ENCODE results near the gene PGBD4. TPM values are rescaled to one million over a fixed set of nuclear protein-coding genes. Genes with fewer than 3 reads are reported as not detected.
"Not testable (repeated sequence)": the region's sequence is repeated elsewhere in the genome, so short reads cannot be mapped to it uniquely, and the experiment has no call there.

PGBD4 gene
- total and polyA plus RNA-seq, 4 donors, result 2.3 to 4.0 (median 2.7) TPM

DNA sequence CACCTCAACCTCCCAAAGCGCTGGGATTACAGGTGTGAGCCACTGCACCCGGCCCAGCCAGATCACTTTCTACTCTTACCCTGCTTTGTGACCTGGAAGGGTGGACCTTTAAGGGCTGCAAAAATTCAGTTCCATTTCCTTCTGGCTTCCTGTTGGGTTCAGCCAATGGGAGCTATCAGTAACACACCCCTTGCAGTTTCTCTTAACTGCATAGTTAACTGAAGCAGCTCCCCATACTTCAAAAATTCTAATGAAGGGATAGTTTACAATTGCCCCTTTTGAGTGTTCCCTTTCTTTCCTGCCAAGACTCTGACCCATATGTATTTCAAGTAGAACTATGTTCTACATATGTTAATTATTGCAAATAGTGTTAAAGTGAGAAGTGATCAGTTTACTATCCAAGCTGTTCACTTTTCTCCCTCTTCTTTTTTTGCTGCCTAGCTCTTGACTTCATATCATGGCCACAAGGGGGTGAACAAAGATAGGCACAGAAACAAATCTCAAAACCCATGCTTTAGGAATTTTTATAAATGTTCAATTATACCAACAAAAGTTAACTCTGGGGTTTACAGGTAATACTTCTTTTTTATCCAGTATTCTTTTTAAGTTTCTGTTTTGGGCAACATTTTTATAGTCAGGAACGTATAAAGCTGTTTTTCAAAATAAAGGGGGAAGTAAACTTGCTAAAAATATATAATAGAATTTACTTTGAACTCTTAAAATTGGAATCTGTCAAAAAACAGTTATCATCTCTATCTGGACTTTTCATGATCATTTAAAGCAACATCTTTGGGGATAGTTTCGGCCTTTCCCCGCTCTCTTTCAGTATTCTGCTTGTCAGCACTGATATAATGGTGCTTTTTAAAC, 8.1 kb downstream of the PGBD4 start:
- no peaks in the 10 kb centered on the region for H3K4me1 ChIP-seq (ENCODE audit: control insufficient read depth, insufficient read depth, low read length)
- H3K36me3 ChIP-seq (ENCODE audit: control insufficient read depth, insufficient read depth, low read length), result no peaks in the 10 kb centered on the region
- H3K4me3 ChIP-seq (ENCODE audit: low read depth, low read length), result no peak overlapping the region
- WGBS (ENCODE audit: insufficient coverage), result 70% methylated on average over 2 of the region's 5 CpGs
- H3K27me3 ChIP-seq (ENCODE audit: control insufficient read depth, insufficient read depth, low read length), result no peaks in the 10 kb centered on the region
- no peak overlapping the region for H3K27ac ChIP-seq (ENCODE audit: low read depth, low read length)
- H3K9me3 ChIP-seq (ENCODE audit: control insufficient read depth, insufficient read depth, low read length), result no peaks in the 10 kb centered on the region
- peak in 5 of 6 donors; percentile 4 to 72 (median 28) for DNase-seq (ENCODE audit: low read depth in 4 of 6, low spot score in 6 of 6)

DNA sequence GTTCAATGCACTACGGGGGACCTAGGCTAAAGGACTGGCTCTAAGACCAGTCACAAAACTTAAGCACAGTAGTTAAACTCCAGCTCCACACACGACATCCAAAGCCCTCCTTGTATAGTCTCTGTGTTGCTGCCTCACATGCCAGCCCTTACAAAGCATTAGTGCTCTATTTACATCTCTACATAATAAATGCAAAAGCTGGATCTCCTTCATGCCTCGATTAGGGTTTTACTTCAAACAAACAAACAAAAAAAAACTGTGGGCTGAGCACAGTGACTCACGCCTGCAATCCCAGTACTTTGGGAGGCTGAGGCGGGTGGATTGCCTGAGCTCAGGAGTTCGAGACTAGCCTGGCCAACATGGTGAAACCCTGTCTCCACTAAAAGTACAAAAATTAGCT, 9.6 kb downstream of the PGBD4 start:
- no peaks in the 10 kb centered on the region for H3K9me3 ChIP-seq (ENCODE audit: control insufficient read depth, insufficient read depth, low read length)
- H3K27ac ChIP-seq (ENCODE audit: low read depth, low read length), result no peak overlapping the region
- H3K27me3 ChIP-seq (ENCODE audit: control insufficient read depth, insufficient read depth, low read length), result no peaks in the 10 kb centered on the region
- no peaks in the 10 kb centered on the region for H3K4me1 ChIP-seq (ENCODE audit: control insufficient read depth, insufficient read depth, low read length)
- H3K4me3 ChIP-seq (ENCODE audit: low read depth, low read length), result no peak overlapping the region
- no peaks in the 10 kb centered on the region for H3K36me3 ChIP-seq (ENCODE audit: control insufficient read depth, insufficient read depth, low read length)
- 76% methylated on average over 5 of the region's 6 CpGs for WGBS (ENCODE audit: insufficient coverage)
- DNase-seq (ENCODE audit: low read depth in 4 of 6, low spot score in 6 of 6), result no peak

- H3K27me3 ChIP-seq (ENCODE audit: control insufficient read depth, insufficient read depth, low read length), result no peaks in the 10 kb centered on the region
- no peak overlapping the region for H3K4me3 ChIP-seq (ENCODE audit: low read depth, low read length)
- no peak for DNase-seq (ENCODE audit: low read depth in 4 of 6, low spot score in 6 of 6)
- no peaks in the 10 kb centered on the region for H3K36me3 ChIP-seq (ENCODE audit: control insufficient read depth, insufficient read depth, low read length)
- no peak overlapping the region for H3K27ac ChIP-seq (ENCODE audit: low read depth, low read length)
- no peaks in the 10 kb centered on the region for H3K4me1 ChIP-seq (ENCODE audit: control insufficient read depth, insufficient read depth, low read length)
- WGBS (ENCODE audit: insufficient coverage), result no CpG with 5 or more reads among the region's 2 CpGs
- no peaks in the 10 kb centered on the region for H3K9me3 ChIP-seq (ENCODE audit: control insufficient read depth, insufficient read depth, low read length)
Measured at GRCh38 chr15:34114215-34114614, 12.3 kb downstream of the PGBD4 start.

DNA sequence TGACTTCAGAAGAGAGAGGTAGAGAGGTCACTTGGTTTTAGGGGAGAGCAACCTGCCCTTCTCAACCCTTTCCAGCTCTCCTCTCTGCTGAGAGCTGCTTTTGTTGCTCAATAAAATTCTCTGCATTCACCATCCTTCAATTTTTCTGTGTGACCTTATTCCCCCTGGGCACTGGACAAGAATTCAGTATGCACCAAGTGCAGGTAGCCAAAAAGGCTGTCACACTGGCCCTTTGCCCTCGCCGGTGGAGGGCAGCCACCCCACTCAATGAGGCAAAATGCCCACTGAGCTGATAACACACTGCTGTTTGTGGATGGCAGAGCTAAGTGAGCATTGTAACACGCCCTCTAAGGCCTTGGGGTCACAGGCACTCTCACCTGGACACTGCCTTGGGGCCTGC, 12.9 kb downstream of the PGBD4 start:
- DNase-seq (ENCODE audit: low read depth in 4 of 6, low spot score in 6 of 6), result no peak
- no peaks in the 10 kb centered on the region for H3K36me3 ChIP-seq (ENCODE audit: control insufficient read depth, insufficient read depth, low read length)
- H3K4me1 ChIP-seq (ENCODE audit: control insufficient read depth, insufficient read depth, low read length), result no peaks in the 10 kb centered on the region
- H3K27me3 ChIP-seq (ENCODE audit: control insufficient read depth, insufficient read depth, low read length), result no peaks in the 10 kb centered on the region
- WGBS (ENCODE audit: insufficient coverage), result 94% methylated on average over 3 of the region's 3 CpGs
- no peak overlapping the region for H3K4me3 ChIP-seq (ENCODE audit: low read depth, low read length)
- no peak overlapping the region for H3K27ac ChIP-seq (ENCODE audit: low read depth, low read length)
- H3K9me3 ChIP-seq (ENCODE audit: control insufficient read depth, insufficient read depth, low read length), result no peaks in the 10 kb centered on the region

DNA sequence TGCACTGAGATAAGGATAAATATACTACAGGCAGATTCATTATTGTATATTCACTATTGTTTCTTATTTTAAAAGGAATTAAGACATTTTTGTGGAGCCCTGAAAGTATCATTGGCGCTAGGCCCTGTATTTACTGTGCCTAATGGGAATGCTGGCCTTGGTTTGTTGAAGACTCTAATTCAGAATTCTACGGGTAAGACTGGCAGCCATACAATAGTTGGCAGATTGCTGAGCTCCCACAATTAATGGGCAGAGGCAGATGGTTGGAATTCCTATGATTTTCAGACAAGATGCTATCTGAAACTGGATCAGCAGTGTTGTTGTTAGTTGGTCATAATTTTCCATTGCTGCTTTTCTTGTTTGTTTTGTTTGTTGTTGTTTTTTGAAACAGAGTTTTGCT, 14.7 kb downstream of the PGBD4 start:
- no peak overlapping the region for H3K27ac ChIP-seq (ENCODE audit: low read depth, low read length)
- H3K4me1 ChIP-seq (ENCODE audit: control insufficient read depth, insufficient read depth, low read length), result no peaks in the 10 kb centered on the region
- no peaks in the 10 kb centered on the region for H3K27me3 ChIP-seq (ENCODE audit: control insufficient read depth, insufficient read depth, low read length)
- peak in 2 of 6 donors; percentile 25 to 76 for DNase-seq (ENCODE audit: low read depth in 4 of 6, low spot score in 6 of 6)
- no peaks in the 10 kb centered on the region for H3K9me3 ChIP-seq (ENCODE audit: control insufficient read depth, insufficient read depth, low read length)
- WGBS (ENCODE audit: insufficient coverage), result 58% methylated on average over 2 of the region's 2 CpGs
- no peak overlapping the region for H3K4me3 ChIP-seq (ENCODE audit: low read depth, low read length)
- H3K36me3 ChIP-seq (ENCODE audit: control insufficient read depth, insufficient read depth, low read length), result no peaks in the 10 kb centered on the region

GRCh38 chr15:34119291-34119690, 17.4 kb downstream of the PGBD4 start:
- no peak overlapping the region for H3K4me3 ChIP-seq (ENCODE audit: low read depth, low read length)
- DNase-seq (ENCODE audit: low read depth in 4 of 6, low spot score in 6 of 6), result no peak
- no peaks in the 10 kb centered on the region for H3K27me3 ChIP-seq (ENCODE audit: control insufficient read depth, insufficient read depth, low read length)
- H3K27ac ChIP-seq (ENCODE audit: low read depth, low read length), result no peak overlapping the region
- no peaks in the 10 kb centered on the region for H3K36me3 ChIP-seq (ENCODE audit: control insufficient read depth, insufficient read depth, low read length)
- 100% methylated on average over 1 of the region's 4 CpGs for WGBS (ENCODE audit: insufficient coverage)
- H3K4me1 ChIP-seq (ENCODE audit: control insufficient read depth, insufficient read depth, low read length), result no peaks in the 10 kb centered on the region
- no peaks in the 10 kb centered on the region for H3K9me3 ChIP-seq (ENCODE audit: control insufficient read depth, insufficient read depth, low read length)

DNA sequence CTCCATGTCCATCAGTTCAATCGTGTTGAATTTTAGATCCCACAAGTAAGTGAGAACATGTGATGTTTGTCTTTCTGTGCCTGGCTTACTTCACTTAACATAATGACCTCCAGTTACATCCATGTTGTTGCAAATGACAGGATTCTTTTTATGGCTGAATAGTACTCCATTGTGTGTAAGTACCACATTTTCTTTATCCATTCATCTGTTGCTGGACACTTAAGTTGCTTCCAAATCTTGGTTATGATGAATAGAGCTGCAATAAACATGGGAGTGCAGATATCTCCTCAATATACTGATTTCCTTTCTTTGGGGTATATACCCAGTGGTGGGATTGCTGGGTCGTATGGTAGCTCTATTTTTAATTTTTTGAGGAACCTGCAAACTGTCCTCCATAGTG, 18.5 kb downstream of the PGBD4 start:
- H3K4me1 ChIP-seq (ENCODE audit: control insufficient read depth, insufficient read depth, low read length); H3K27me3 ChIP-seq (ENCODE audit: control insufficient read depth, insufficient read depth, low read length); H3K4me3 ChIP-seq (ENCODE audit: low read depth, low read length); H3K27ac ChIP-seq (ENCODE audit: low read depth, low read length); H3K36me3 ChIP-seq (ENCODE audit: control insufficient read depth, insufficient read depth, low read length); DNase-seq (ENCODE audit: low read depth in 4 of 6, low spot score in 6 of 6); H3K9me3 ChIP-seq (ENCODE audit: control insufficient read depth, insufficient read depth, low read length): not testable (repeated sequence)
- no CpG with 5 or more reads among the region's 2 CpGs for whole genome bisulfite sequencing (ENCODE audit: insufficient coverage)

DNA sequence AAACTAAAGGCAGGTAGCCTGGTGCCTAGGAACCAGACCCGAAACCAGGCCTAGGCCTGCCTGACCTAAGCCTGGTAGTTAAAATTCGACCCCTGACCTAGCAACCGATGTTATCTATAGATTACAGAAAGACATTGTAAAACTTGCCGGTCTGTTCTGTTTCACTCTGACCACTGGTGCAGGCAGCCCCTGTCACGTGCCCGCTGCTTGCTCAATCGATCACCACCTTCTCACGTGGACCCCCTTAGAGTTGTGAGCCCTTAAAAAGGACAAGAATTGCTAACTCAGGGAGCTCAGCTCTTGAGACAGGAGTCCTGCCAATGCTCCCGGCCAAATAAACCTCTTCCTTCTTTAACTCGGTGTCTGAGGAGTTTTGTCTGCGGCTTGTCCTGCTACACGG, 19.9 kb downstream of the PGBD4 start:
- not testable (repeated sequence) for H3K4me3 ChIP-seq (ENCODE audit: low read depth, low read length); H3K9me3 ChIP-seq (ENCODE audit: control insufficient read depth, insufficient read depth, low read length); DNase-seq (ENCODE audit: low read depth in 4 of 6, low spot score in 6 of 6); H3K27ac ChIP-seq (ENCODE audit: low read depth, low read length); H3K27me3 ChIP-seq (ENCODE audit: control insufficient read depth, insufficient read depth, low read length); H3K4me1 ChIP-seq (ENCODE audit: control insufficient read depth, insufficient read depth, low read length); H3K36me3 ChIP-seq (ENCODE audit: control insufficient read depth, insufficient read depth, low read length)
- WGBS (ENCODE audit: insufficient coverage), result 91% methylated on average over 5 of the region's 12 CpGs

DNA sequence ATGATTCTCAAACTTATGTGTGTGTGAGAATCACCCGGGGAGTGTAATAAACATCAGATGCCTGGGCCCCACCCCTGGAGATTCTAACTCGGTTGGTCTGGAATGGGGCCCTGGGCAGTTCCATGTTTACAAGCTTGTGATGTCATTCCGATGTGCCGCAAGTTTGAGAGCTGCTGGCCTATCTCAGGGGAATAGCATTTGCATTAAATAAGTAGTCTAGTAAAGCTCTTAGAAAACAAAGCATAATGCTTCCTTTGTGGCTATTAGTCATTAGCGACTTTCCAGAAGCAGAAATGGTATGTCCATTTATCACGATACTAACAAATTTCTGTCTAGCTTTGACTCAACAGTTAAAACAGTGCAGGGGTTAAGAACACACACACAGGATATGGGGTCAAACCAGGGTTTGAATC, 20.9 kb downstream of the PGBD4 start:
- peak in 1 of 6 donors; percentile 7 for DNase-seq (ENCODE audit: low read depth in 4 of 6, low spot score in 6 of 6)
- Histone ChIP-seq H3K27me3 (ENCODE audit: control insufficient read depth, insufficient read depth, low read length) (no peaks in the 10 kb centered on the region), H3K9me3 (ENCODE audit: control insufficient read depth, insufficient read depth, low read length) (no peaks in the 10 kb centered on the region), H3K27ac (ENCODE audit: low read depth, low read length) (no peak overlapping the region), H3K4me3 (ENCODE audit: low read depth, low read length) (no peak overlapping the region), H3K4me1 (ENCODE audit: control insufficient read depth, insufficient read depth, low read length) (no peaks in the 10 kb centered on the region), H3K36me3 (ENCODE audit: control insufficient read depth, insufficient read depth, low read length) (no peaks in the 10 kb centered on the region)
- WGBS (ENCODE audit: insufficient coverage), result 80% methylated on average over 6 of the region's 6 CpGs

GRCh38 chr15:34124651-34125050, 22.8 kb downstream of the PGBD4 start:
- Histone ChIP-seq H3K27me3 (ENCODE audit: control insufficient read depth, insufficient read depth, low read length) (no peaks in the 10 kb centered on the region), H3K4me1 (ENCODE audit: control insufficient read depth, insufficient read depth, low read length) (no peaks in the 10 kb centered on the region), H3K27ac (ENCODE audit: low read depth, low read length) (no peak overlapping the region), H3K9me3 (ENCODE audit: control insufficient read depth, insufficient read depth, low read length) (no peaks in the 10 kb centered on the region), H3K36me3 (ENCODE audit: control insufficient read depth, insufficient read depth, low read length) (no peaks in the 10 kb centered on the region), H3K4me3 (ENCODE audit: low read depth, low read length) (no peak overlapping the region)
- DNase-seq (ENCODE audit: low read depth in 4 of 6, low spot score in 6 of 6), result no peak
- WGBS (ENCODE audit: insufficient coverage), result 100% methylated on average over 1 of the region's 4 CpGs

Data from spinal cord (tissue), 10 donors.